Glutamatergic neuron (in vitro differentiated cells): Measurements from ENCODE around the gene PIK3R3. TPM values are rescaled to one million over a fixed set of nuclear protein-coding genes. Genes with fewer than 3 reads are reported as not detected.

ENCODE experiments used
- DNase-seq: peaks from one replicate; pipeline ENCODE4 v3.0.0; 2022
- H3K27ac Mint-ChIP-seq: one replicate; pipeline ENCODE4 v1.8.0; 2020; ENCODE audit warnings: mild to moderate bottlenecking, mixed read lengths, inconsistent platforms; ENCODE audit not compliant: unreplicated experiment
- H3K27me3 Mint-ChIP-seq: one replicate; pipeline ENCODE4 v1.8.0; 2020; ENCODE audit warnings: mild to moderate bottlenecking, moderate library complexity, mixed read lengths, inconsistent platforms; ENCODE audit not compliant: unreplicated experiment
- H3K36me3 Mint-ChIP-seq: one replicate; pipeline ENCODE4 v1.8.0; 2020; ENCODE audit warnings: mild to moderate bottlenecking, mixed read lengths, inconsistent platforms; ENCODE audit not compliant: unreplicated experiment
- H3K4me1 Mint-ChIP-seq: one replicate; pipeline ENCODE4 v1.8.0; 2020; ENCODE audit warnings: mild to moderate bottlenecking, low read depth, mixed read lengths, inconsistent platforms; ENCODE audit not compliant: unreplicated experiment
- H3K4me3 Mint-ChIP-seq: one replicate; pipeline ENCODE4 v1.8.0; 2020; ENCODE audit warnings: mild to moderate bottlenecking, mixed read lengths, inconsistent platforms; ENCODE audit not compliant: unreplicated experiment
- H3K9me3 Mint-ChIP-seq: one replicate; pipeline ENCODE4 v1.8.0; 2020; ENCODE audit warnings: mild to moderate bottlenecking, moderate library complexity, mixed read lengths, inconsistent platforms; ENCODE audit not compliant: unreplicated experiment
- CTCF ChIP-seq: fragments of 200-600 bp; sonication (generic); IDR thresholded peaks from one replicate; pipeline ENCODE4 v1.5.0; 2021; ENCODE audit not compliant: partially characterized antibody, unreplicated experiment
- total RNA-seq: library from RNA; stranded (reverse); fragmentation: NEBNext Ultra II Directional; extraction: Animal tissue kit (Norgen Biotek cat#: 25700); gene quantifications from one replicate; pipeline ENCODE4 v1.2.1, GENCODE V29; 2021; ENCODE audit not compliant: unreplicated experiment

PIK3R3 gene
- total RNA-seq, 1 donor from 2014 or later, result 156 TPM

- peaks cover 3% of the 10 kb centered on the region for H3K27me3 Mint-ChIP-seq
- H3K4me3 Mint-ChIP-seq, result no peak overlapping the region
- no peak for TF ChIP-seq CTCF
- H3K4me1 Mint-ChIP-seq, result peaks cover 13% of the 10 kb centered on the region
- H3K27ac Mint-ChIP-seq, result no peak overlapping the region
- H3K36me3 Mint-ChIP-seq, result peaks cover 4% of the 10 kb centered on the region
- DNase-seq, result no peak
- H3K9me3 Mint-ChIP-seq, result peaks cover 4% of the 10 kb centered on the region
Measured at GRCh38 chr1:46043458-46044017, 88.9 kb downstream of the PIK3R3 start.

- Mint-ChIP-seq H3K27ac (no peak overlapping the region), H3K36me3 (peaks cover 4% of the 10 kb centered on the region), H3K4me1 (peaks cover 9% of the 10 kb centered on the region)
Measured at GRCh38 chr1:46041974-46042373, 90.5 kb downstream of the PIK3R3 start.

GRCh38 chr1:46041551-46041950 is 90.9 kb downstream of the PIK3R3 start:
- peaks cover 4% of the 10 kb centered on the region for H3K36me3 Mint-ChIP-seq
- peaks cover 3% of the 10 kb centered on the region for H3K9me3 Mint-ChIP-seq
- H3K27ac Mint-ChIP-seq, result no peak overlapping the region
- DNase-seq, result no peak
- peaks cover 8% of the 10 kb centered on the region for H3K4me1 Mint-ChIP-seq
- no peak for TF ChIP-seq CTCF
- H3K4me3 Mint-ChIP-seq, result no peak overlapping the region
- H3K27me3 Mint-ChIP-seq, result peaks cover 3% of the 10 kb centered on the region

More at GRCh38 chr1:46041974-46042373, 90.5 kb downstream of the PIK3R3 start:
- TF ChIP-seq CTCF, result no peak
- DNase-seq, result no peak
- no peak overlapping the region for H3K4me3 Mint-ChIP-seq
- H3K27me3 Mint-ChIP-seq, result peaks cover 3% of the 10 kb centered on the region
- peaks cover 3% of the 10 kb centered on the region for H3K9me3 Mint-ChIP-seq

- DNase-seq, result no peak
Measured at GRCh38 chr1:46039571-46040052, 92.8 kb downstream of the PIK3R3 start.

More at GRCh38 chr1:46039571-46040052, 92.8 kb downstream of the PIK3R3 start:
- H3K9me3 Mint-ChIP-seq, result peaks cover 3% of the 10 kb centered on the region
- H3K36me3 Mint-ChIP-seq, result peaks cover 4% of the 10 kb centered on the region
- peaks cover 4% of the 10 kb centered on the region for H3K4me1 Mint-ChIP-seq
- no peak for TF ChIP-seq CTCF
- no peak overlapping the region for H3K4me3 Mint-ChIP-seq
- H3K27ac Mint-ChIP-seq, result no peak overlapping the region
- peaks cover 3% of the 10 kb centered on the region for H3K27me3 Mint-ChIP-seq
